ENCODE data around the gene C17orf113. TPM values are rescaled to one million over a fixed set of nuclear protein-coding genes. Genes with fewer than 3 reads are reported as not detected.

Gene C17orf113
- total RNA-seq, 1 experiment from 2014 or later = 2.3 TPM

- Histone ChIP-seq H3K27ac (ENCODE audit: low read depth, low read length) (no peak overlapping the region), H3K9me2 (ENCODE audit: insufficient read depth) (no peaks in the 10 kb centered on the region), H3K4me1 (ENCODE audit: control insufficient read depth in 1 of 2, insufficient read depth in 2 of 2, low read length in 2 of 2) (peaks cover 11 to 18% of the 10 kb centered on the region in 2 experiments; a peak in 3 of 4 replicates), H3K79me2 (ENCODE audit: insufficient read depth, low read length) (no peaks in the 10 kb centered on the region), H3K4me2 (ENCODE audit: low read length) (no peak overlapping the region), H3K36me3 (ENCODE audit: control insufficient read depth in 1 of 2, insufficient read depth in 2 of 2, low read length in 2 of 2) (no peaks in the 10 kb centered on the region), H2AFZ (ENCODE audit: low read depth, low read length, poor library complexity, severe bottlenecking) (no peak overlapping the region), H4K20me1 (ENCODE audit: insufficient read depth) (no peaks in the 10 kb centered on the region), H3K9me3 (ENCODE audit: control insufficient read depth in 1 of 2, insufficient read depth in 1 of 2, low read depth in 1 of 2, low read length in 2 of 2) (no peaks in the 10 kb centered on the region), H3K4me3 (replicated peaks in 1 of 2; ENCODE audit: low read depth in 1 of 2, low read length in 2 of 2) (no peak overlapping the region), H3K27me3 (ENCODE audit: insufficient read depth, low read length) (no peaks in the 10 kb centered on the region), H3K9ac (ENCODE audit: low read length) (no peak overlapping the region)
- TF ChIP-seq ELF1 (IDR thresholded peaks at IDR 0.05; ENCODE audit: borderline replicate concordance, low read depth) = no peak
- CTCF ChIA-PET = no interaction called here
- DNase-seq (ENCODE audit: low read depth, low spot score) (no peak), ATAC-seq (no peak)
- RAD21 ChIA-PET (ENCODE audit: low non-redundant PET in 1 of 2, low total read pairs in 2 of 2, uncharacterized antibody in 2 of 2, unreplicated experiment in 2 of 2) = no interaction called here
- no TSS peak for BruUV-seq (replicated peaks)
- intact Hi-C loops (cut with micrococcal nuclease) = no loop called here
- POLR2A ChIA-PET = no interaction called here
Measured at GRCh38 chr17:42077755-42078154, 27.4 kb upstream of the C17orf113 start.

GRCh38 chr17:42076797-42077559, 26.6 kb upstream of the C17orf113 start:
- no TSS peak for BruUV-seq (replicated peaks)

More at GRCh38 chr17:42076797-42077559, 26.6 kb upstream of the C17orf113 start:
- CTCF ChIA-PET = no interaction called here
- no peaks in the 10 kb centered on the region for H4K20me1 ChIP-seq (ENCODE audit: insufficient read depth)
- intact Hi-C loops (cut with micrococcal nuclease) = no loop called here
- RAD21 ChIA-PET (ENCODE audit: low non-redundant PET in 1 of 2, low total read pairs in 2 of 2, uncharacterized antibody in 2 of 2, unreplicated experiment in 2 of 2) = no interaction called here
- H3K27ac ChIP-seq (ENCODE audit: low read depth, low read length) = no peak overlapping the region
- no peak overlapping the region for H3K4me3 ChIP-seq (replicated peaks in 1 of 2; ENCODE audit: low read depth in 1 of 2, low read length in 2 of 2)
- H3K9ac ChIP-seq (ENCODE audit: low read length) = no peak overlapping the region
- TF ChIP-seq SP1 (IDR thresholded peaks at IDR 0.05; ENCODE audit: low read depth) (no peak), ZFX (IDR thresholded peaks at IDR 0.05) (no peak), SRF (IDR thresholded peaks at IDR 0.05; ENCODE audit: low read depth) (no peak), EZH2phosphoT487 (IDR thresholded peaks at IDR 0.05; ENCODE audit: borderline replicate concordance) (no peak), MAX (IDR thresholded peaks at IDR 0.05) (no peak), YY1 (IDR thresholded peaks at IDR 0.05; ENCODE audit: extremely low read depth, insufficient replicate concordance, low read depth, low read length) (no peak), CEBPB (IDR thresholded peaks at IDR 0.05; ENCODE audit: low read depth) (no peak), ATF3 (IDR thresholded peaks at IDR 0.05) (no peak), POLR2A (IDR thresholded peaks at IDR 0.05; ENCODE audit: borderline replicate concordance, extremely low read depth, insufficient read depth, insufficient read length) (no peak), ELF1 (IDR thresholded peaks at IDR 0.05; ENCODE audit: borderline replicate concordance, low read depth) (no peak), JUND (IDR thresholded peaks at IDR 0.05) (no peak), EZH2 (IDR thresholded peaks at IDR 0.05) (no peak), ZBTB33 (IDR thresholded peaks at IDR 0.05; ENCODE audit: extremely low read depth, insufficient replicate concordance, low read length) (no peak), RAD21 (IDR thresholded peaks at IDR 0.05; ENCODE audit: low read depth) (no peak)
- no peaks in the 10 kb centered on the region for H3K27me3 ChIP-seq (ENCODE audit: insufficient read depth, low read length)
- H3K9me2 ChIP-seq (ENCODE audit: insufficient read depth) = no peaks in the 10 kb centered on the region
- no peaks in the 10 kb centered on the region for H3K9me3 ChIP-seq (ENCODE audit: control insufficient read depth in 1 of 2, insufficient read depth in 1 of 2, low read depth in 1 of 2, low read length in 2 of 2)
- H3K4me2 ChIP-seq (ENCODE audit: low read length) = no peak overlapping the region
- no peak overlapping the region for H2AFZ ChIP-seq (ENCODE audit: low read depth, low read length, poor library complexity, severe bottlenecking)
- H3K36me3 ChIP-seq (ENCODE audit: control insufficient read depth in 1 of 2, insufficient read depth in 2 of 2, low read length in 2 of 2) = no peaks in the 10 kb centered on the region
- H3K4me1 ChIP-seq (ENCODE audit: control insufficient read depth in 1 of 2, insufficient read depth in 2 of 2, low read length in 2 of 2) = peaks cover 3 to 10% of the 10 kb centered on the region in 2 experiments; a peak in 3 of 4 replicates
- no peaks in the 10 kb centered on the region for H3K79me2 ChIP-seq (ENCODE audit: insufficient read depth, low read length)
- POLR2A ChIA-PET = no interaction called here
- DNase-seq (ENCODE audit: low read depth, low spot score) (no peak), ATAC-seq (no peak)

All from HCT116 (cell line).